Panc1 (cell line): ENCODE data around the gene KLHL42.

ENCODE experiments used
- CTCF ChIP-seq: fragments of 450-650 bp; IDR thresholded peaks from 2 replicates; pipeline ENCODE4 v1.5.1; 2017; ENCODE audit warnings: mild to moderate bottlenecking
- POLR2AphosphoS5 ChIP-seq: IDR thresholded peaks from 2 replicates; pipeline ENCODE4 v1.6.1; 2012; ENCODE audit warnings: mild to moderate bottlenecking, low read depth, low read length, moderate library complexity
- SIN3A ChIP-seq: IDR thresholded peaks from 2 replicates; pipeline ENCODE4 v1.6.1; 2012; ENCODE audit warnings: low read depth, mild to moderate bottlenecking, low read length, moderate library complexity, borderline replicate concordance; ENCODE audit not compliant: insufficient read depth
- TCF7L2 ChIP-seq: IDR thresholded peaks from 2 replicates; pipeline ENCODE4 v1.6.1; 2011; ENCODE audit warnings: mild to moderate bottlenecking, low read depth, low read length, inconsistent platforms
- TF ChIP-seq, protein P1 (sequence below), 2 experiments: IDR thresholded peaks; 2 replicates each; pipeline ENCODE4 v1.6.1; 2011 to 2012; ENCODE audit warnings: low read depth in 2 of 2, control low read depth in 1 of 2, low read length in 1 of 2, mild to moderate bottlenecking in 1 of 2, moderate library complexity in 1 of 2; ENCODE audit not compliant: insufficient read depth in 1 of 2

DNA sequence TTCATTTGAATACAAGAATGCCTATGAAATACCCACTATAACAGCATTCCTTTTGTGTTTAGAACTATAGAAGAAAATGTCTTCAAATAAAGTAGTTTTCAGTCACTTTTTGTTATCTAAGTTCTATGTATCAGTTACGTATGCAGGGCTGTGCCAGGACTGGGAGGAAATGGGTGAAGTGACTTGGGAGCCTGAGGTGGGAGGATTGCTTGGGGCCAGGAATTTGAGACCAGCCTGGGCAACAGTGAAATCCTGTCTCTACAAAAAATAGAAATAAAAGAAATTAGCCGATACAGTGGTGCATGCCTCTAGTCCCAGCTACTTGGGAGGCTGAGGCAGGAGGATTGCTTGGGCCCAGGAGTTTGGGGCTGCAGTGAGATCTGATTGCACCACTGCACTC lies 22.9 kb downstream of the KLHL42 start:
- no peak for TF ChIP-seq POLR2AphosphoS5
- TF ChIP-seq CTCF: no peak
- TF ChIP-seq, protein P1, sequence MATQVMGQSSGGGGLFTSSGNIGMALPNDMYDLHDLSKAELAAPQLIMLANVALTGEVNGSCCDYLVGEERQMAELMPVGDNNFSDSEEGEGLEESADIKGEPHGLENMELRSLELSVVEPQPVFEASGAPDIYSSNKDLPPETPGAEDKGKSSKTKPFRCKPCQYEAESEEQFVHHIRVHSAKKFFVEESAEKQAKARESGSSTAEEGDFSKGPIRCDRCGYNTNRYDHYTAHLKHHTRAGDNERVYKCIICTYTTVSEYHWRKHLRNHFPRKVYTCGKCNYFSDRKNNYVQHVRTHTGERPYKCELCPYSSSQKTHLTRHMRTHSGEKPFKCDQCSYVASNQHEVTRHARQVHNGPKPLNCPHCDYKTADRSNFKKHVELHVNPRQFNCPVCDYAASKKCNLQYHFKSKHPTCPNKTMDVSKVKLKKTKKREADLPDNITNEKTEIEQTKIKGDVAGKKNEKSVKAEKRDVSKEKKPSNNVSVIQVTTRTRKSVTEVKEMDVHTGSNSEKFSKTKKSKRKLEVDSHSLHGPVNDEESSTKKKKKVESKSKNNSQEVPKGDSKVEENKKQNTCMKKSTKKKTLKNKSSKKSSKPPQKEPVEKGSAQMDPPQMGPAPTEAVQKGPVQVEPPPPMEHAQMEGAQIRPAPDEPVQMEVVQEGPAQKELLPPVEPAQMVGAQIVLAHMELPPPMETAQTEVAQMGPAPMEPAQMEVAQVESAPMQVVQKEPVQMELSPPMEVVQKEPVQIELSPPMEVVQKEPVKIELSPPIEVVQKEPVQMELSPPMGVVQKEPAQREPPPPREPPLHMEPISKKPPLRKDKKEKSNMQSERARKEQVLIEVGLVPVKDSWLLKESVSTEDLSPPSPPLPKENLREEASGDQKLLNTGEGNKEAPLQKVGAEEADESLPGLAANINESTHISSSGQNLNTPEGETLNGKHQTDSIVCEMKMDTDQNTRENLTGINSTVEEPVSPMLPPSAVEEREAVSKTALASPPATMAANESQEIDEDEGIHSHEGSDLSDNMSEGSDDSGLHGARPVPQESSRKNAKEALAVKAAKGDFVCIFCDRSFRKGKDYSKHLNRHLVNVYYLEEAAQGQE (IDR thresholded peaks at IDR 0.05; ENCODE audit: insufficient read depth in 1 of 2, low read depth in 2 of 2, low read length in 1 of 2): no peak
- TF ChIP-seq TCF7L2: no peak
- no peak for TF ChIP-seq SIN3A
